Coronary artery (tissue), 2 donors: Measurements from ENCODE around the gene CEBPB.
"Not testable (repeated sequence)": the region's sequence is repeated elsewhere in the genome, so short reads cannot be mapped to it uniquely, and the experiment has no call there.

ENCODE experiments used
- DNase-seq: peaks from one replicate; pipeline ENCODE4 v3.0.0-alpha.2; 2017; ENCODE audit warnings: low spot score
- H3K27ac ChIP-seq, 2 donors: fragments of 200-600 bp; sonication (generic); one replicate each; pipeline ENCODE4 v1.5.1; 2016 to 2019
- H3K4me3 ChIP-seq: fragments of 200-600 bp; sonication (generic); 2 replicates; pipeline ENCODE4 v1.5.1; 2016; ENCODE audit warnings: mild to moderate bottlenecking, moderate library complexity
- TF ChIP-seq, protein P1 (sequence below): fragments of 200-600 bp; sonication (generic); IDR thresholded peaks from one replicate; pipeline ENCODE4 v1.5.1; 2019; ENCODE audit warnings: antibody characterized with exemption

The CEBPB gene

DNA sequence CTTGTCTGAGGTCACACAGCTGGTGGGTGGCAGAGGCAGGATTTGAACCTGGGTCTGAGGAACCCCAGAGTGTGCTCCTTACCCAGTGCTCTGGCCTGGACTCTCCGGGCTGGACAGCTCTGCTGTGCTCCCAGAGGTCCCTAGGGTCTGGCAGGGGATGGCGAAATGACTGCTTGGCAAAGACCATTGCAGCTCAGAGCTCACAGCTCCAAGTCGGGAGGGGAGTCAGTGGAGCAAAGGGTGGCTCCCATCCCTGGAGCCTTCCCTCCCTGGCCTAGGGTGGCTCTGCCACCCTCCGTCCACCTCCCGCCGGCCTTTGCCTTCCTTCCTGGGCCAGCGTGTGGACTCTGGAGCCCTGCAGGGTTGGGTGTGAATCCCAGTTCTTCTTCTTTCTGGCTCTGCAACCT lies 17.5 kb downstream of the CEBPB start:
- Histone ChIP-seq H3K27ac (no peak overlapping the region), H3K4me3 (no peak overlapping the region)
- DNase-seq = no peak
- TF ChIP-seq, protein P1, sequence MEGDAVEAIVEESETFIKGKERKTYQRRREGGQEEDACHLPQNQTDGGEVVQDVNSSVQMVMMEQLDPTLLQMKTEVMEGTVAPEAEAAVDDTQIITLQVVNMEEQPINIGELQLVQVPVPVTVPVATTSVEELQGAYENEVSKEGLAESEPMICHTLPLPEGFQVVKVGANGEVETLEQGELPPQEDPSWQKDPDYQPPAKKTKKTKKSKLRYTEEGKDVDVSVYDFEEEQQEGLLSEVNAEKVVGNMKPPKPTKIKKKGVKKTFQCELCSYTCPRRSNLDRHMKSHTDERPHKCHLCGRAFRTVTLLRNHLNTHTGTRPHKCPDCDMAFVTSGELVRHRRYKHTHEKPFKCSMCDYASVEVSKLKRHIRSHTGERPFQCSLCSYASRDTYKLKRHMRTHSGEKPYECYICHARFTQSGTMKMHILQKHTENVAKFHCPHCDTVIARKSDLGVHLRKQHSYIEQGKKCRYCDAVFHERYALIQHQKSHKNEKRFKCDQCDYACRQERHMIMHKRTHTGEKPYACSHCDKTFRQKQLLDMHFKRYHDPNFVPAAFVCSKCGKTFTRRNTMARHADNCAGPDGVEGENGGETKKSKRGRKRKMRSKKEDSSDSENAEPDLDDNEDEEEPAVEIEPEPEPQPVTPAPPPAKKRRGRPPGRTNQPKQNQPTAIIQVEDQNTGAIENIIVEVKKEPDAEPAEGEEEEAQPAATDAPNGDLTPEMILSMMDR = no peak

DNA sequence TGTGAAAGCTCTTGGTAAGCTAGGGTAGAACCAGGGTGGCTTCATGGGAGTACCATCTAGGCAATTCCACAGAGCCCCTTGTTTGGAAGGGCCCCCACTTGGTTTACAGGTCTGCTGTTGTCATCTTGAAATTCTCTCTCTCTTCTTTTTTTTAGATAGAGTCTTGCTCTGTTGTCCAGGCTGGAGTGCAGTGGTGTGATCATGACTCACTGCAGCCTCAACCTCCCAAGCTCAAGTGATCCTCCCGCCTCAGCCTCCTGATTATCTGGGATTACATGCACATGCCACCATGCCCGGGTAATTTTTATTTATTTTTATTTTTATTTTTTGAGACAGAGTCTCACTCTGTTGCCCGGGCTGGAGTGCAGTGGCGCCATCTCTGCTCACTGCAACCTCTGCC lies 18.2 kb downstream of the CEBPB start:
- H3K27ac ChIP-seq, H3K4me3 ChIP-seq, DNase-seq: not testable (repeated sequence)

DNA sequence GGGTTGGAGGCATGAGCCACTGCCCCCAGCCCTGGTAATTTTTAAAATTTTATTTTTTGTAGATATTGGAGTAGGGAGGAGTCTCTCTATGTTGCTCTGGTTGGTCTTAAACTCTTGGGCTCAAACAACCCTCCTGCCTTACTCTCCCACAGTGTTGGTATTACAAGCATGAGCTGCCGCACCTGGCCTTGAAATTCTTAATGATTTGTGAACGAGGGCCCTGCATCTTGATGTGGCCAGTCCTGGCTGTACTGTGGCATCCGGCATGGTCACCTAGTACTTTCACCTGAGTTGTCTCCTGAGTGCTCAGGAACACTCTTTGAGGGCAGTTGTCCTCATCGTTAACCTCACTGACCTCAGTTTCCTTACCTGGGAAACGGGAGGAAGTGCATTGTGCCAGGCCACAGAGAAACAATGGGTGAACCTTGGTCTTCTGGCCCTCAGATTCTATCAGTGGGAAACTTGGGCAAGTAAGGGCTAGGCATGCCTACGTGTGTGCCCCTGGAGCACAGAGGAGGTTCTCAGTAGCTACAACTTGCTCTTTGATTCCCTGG lies 19.5 kb downstream of the CEBPB start:
- DNase-seq = no peak
- Histone ChIP-seq H3K4me3 (no peak overlapping the region), H3K27ac (no peak overlapping the region)
- TF ChIP-seq, protein P1 = no peak

DNA sequence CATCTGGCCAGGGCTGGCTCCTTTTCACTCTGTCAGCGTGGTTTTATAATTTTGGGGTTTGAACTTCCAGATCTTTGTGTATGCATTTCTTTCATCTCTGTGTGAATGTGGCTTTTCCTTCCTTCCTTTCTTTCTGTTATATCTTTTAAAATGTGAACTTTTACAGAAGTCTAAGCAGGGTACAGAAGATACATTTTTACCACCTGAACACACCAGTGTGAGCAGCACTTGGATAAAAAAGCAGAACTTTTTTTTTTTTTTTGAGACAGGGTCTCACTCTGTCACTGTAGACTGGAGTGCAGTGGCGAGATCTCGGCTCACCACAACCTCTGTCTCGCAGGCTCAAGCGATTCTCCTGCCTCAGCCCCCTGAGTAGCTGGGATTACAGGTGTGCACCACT lies 20.5 kb downstream of the CEBPB start:
- DNase-seq = no peak
- no peak overlapping the region for H3K4me3 ChIP-seq
- TF ChIP-seq, protein P1 = no peak
- H3K27ac ChIP-seq = no peak overlapping the region

DNA sequence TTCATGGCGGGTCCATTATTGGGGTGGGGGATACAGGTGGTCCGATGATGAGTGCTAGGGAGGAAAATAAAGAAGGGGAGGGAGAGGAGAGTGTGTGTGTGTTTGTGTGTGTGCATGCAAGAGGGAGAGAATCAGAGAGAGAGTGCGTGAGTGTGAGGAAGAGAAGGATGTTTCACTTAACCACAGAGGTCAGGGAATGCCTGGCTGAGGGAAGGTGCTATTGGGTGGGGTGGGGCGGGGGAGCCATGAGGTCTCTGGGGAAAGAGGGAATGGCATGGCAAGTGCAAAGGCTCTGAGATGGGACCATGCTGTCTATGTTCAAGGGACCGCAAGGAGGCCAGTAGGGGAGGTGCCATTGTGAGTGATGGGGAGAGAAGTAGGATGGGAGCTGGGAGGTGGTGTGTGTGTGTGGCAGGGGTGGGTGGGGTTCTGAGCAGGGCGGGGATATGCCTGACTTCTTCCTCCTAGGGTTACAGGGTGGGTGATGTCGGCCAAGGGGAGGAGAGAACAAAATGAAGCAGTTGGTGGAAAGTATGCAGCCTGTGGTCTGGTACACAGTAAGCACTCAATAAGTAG lies 23.0 kb downstream of the CEBPB start:
- Histone ChIP-seq H3K27ac (no peak overlapping the region), H3K4me3 (no peak overlapping the region)
- DNase-seq = no peak
- TF ChIP-seq, protein P1 = no peak

DNA sequence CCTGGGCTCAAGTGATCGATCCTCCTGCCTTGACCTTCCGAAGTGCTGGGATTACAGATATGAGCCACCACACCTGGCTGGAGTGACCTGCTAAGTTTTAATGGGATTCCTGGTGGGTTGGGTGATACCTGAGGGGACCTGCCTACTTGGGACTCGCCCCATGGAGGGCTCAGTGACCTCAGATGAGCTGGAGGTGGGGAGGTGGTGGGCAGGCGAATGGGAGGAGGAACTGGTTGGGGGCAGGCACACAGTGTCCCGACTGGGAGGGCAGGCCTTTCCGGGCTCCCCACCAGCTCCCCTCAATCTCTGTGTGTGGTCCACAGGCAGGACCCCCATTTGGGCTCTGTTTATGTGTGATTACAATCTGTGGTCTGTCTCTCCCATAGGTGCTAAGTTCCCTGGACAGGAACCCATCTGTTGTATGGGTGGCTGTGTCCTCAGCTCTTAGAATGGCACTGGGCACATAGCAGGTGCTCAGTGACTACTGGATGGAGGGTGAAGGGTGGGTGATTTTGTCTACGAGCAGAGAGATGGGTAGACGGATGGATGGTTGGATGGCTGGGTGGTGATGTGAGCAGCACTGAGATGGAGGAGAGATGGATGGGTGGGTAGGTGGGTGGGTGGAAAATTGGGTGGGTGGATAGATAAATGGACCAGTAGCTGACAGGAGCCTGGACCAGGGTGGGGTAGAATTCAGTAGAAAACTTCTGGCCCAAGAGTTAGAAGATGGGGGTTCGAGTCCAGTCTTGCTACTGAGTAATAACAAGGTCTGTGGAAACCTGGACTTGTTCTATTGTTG lies 23.8 kb downstream of the CEBPB start:
- Histone ChIP-seq H3K4me3 (no peak overlapping the region), H3K27ac (no peak overlapping the region)
- TF ChIP-seq, protein P1 = no peak
- DNase-seq = no peak

DNA sequence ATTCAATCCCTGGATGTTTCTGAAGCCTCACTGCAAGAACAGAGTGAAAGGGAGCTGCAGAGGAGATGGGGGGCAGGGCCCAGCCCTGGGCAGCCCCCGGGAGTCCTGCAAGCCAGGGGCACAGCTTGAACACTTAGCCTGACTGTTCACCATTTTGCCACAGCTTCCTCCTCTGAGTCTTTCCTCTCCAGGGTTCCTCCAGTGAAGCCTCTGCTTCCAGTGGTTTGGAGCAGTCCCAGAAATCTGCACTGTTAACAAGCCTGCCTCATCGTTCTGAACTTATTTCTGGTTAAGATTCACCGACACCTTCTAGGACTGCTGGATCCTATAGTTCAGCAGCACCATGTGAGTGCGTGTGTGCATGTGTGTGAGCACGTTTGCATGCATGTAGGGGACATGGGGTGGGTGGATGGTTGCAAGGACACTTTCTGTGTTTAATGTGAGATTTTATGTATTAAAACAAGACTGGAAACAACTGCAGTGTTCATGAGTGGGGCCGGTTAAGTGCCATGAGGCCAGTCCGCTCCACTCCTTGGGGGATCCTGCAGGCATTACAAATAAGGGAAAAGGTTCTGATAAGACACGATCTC lies 24.6 kb downstream of the CEBPB start:
- no peak for DNase-seq
- H3K4me3 ChIP-seq = no peak overlapping the region
- H3K27ac ChIP-seq = no peak overlapping the region
- TF ChIP-seq, protein P1 = no peak
